GM12864 (cell line): ENCODE data around the gene FUT4.
"Not testable (repeated sequence)": the region's sequence is repeated elsewhere in the genome, so short reads cannot be mapped to it uniquely, and the experiment has no call there.

Source experiments
- DNase-seq: peaks from one replicate; pipeline ENCODE4 v3.0.0-alpha.2; 2011; ENCODE audit warnings: low read depth
- H3K4me3 ChIP-seq: 2 replicates; pipeline ENCODE4 v1.5.1; 2011; ENCODE audit warnings: mild to moderate bottlenecking, low read depth, low read length, control low read depth
- TF ChIP-seq, protein P1 (sequence below): IDR thresholded peaks from 2 replicates; pipeline ENCODE4 v1.5.1; 2011; ENCODE audit warnings: low read depth, mild to moderate bottlenecking, moderate library complexity, low read length, control low read depth, inconsistent platforms; ENCODE audit errors: missing control alignments

FUT4 gene

DNA sequence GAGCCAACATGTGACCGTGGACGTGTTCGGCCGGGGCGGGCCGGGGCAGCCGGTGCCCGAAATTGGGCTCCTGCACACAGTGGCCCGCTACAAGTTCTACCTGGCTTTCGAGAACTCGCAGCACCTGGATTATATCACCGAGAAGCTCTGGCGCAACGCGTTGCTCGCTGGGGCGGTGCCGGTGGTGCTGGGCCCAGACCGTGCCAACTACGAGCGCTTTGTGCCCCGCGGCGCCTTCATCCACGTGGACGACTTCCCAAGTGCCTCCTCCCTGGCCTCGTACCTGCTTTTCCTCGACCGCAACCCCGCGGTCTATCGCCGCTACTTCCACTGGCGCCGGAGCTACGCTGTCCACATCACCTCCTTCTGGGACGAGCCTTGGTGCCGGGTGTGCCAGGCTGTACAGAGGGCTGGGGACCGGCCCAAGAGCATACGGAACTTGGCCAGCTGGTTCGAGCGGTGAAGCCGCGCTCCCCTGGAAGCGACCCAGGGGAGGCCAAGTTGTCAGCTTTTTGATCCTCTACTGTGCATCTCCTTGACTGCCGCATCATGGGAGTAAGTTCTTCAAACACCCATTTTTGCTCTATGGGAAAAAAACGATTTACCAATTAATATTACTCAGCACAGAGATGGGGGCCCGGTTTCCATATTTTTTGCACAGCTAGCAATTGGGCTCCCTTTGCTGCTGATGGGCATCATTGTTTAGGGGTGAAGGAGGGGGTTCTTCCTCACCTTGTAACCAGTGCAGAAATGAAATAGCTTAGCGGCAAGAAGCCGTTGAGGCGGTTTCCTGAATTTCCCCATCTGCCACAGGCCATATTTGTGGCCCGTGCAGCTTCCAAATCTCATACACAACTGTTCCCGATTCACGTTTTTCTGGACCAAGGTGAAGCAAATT is 1.8 kb downstream of the FUT4 start:
- TF ChIP-seq, protein P1, sequence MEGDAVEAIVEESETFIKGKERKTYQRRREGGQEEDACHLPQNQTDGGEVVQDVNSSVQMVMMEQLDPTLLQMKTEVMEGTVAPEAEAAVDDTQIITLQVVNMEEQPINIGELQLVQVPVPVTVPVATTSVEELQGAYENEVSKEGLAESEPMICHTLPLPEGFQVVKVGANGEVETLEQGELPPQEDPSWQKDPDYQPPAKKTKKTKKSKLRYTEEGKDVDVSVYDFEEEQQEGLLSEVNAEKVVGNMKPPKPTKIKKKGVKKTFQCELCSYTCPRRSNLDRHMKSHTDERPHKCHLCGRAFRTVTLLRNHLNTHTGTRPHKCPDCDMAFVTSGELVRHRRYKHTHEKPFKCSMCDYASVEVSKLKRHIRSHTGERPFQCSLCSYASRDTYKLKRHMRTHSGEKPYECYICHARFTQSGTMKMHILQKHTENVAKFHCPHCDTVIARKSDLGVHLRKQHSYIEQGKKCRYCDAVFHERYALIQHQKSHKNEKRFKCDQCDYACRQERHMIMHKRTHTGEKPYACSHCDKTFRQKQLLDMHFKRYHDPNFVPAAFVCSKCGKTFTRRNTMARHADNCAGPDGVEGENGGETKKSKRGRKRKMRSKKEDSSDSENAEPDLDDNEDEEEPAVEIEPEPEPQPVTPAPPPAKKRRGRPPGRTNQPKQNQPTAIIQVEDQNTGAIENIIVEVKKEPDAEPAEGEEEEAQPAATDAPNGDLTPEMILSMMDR: no peak
- DNase-seq: no peak
- H3K4me3 ChIP-seq: no peak overlapping the region

DNA sequence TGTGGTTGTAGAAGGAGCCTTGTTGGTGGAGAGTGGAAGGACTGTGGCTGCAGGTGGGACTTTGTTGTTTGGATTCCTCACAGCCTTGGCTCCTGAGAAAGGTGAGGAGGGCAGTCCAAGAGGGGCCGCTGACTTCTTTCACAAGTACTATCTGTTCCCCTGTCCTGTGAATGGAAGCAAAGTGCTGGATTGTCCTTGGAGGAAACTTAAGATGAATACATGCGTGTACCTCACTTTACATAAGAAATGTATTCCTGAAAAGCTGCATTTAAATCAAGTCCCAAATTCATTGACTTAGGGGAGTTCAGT is 2.4 kb downstream of the FUT4 start:
- TF ChIP-seq, protein P1: no peak
- H3K4me3 ChIP-seq: no peak overlapping the region
- DNase-seq: no peak

DNA sequence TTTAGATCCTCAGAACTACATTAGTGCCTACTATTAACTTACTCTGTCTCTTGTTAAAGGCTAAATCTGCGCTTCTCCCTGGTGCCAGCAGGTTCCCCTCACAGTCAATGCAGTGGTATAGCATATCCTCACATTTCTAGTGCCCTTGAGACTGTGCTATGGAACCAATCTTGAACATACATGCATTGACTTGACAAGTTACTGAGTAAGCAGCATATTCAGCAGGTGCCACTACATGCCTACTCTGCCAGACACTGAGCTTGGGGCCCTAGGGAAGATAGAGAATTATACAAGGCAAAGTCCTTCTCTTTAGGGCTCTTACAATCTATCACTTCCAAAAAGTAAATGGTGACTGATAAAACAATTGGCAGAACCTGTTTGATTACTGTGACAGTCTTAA is 3.2 kb downstream of the FUT4 start:
- TF ChIP-seq, protein P1: no peak
- H3K4me3 ChIP-seq: no peak overlapping the region
- no peak for DNase-seq

DNA sequence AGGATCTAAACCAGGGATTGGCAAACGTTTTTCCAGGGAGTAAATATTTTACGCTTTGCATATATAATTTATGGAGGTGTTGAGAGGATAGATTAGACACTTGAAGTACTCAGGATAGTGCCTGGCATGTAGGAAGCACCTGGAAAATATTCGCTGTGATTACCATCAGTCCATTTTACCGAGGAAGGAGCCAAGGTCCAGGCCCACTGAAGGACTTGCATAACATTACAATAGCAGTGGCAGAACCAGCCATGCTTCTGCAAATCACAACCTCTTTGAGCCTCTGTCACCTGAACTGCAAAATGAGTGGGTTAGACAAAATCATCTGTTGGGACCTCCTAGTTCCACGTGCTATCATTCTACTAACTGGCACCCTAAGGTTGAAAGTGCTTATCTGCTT is 5.4 kb downstream of the FUT4 start:
- DNase-seq: no peak
- H3K4me3 ChIP-seq: no peak overlapping the region
- TF ChIP-seq, protein P1: no peak

DNA sequence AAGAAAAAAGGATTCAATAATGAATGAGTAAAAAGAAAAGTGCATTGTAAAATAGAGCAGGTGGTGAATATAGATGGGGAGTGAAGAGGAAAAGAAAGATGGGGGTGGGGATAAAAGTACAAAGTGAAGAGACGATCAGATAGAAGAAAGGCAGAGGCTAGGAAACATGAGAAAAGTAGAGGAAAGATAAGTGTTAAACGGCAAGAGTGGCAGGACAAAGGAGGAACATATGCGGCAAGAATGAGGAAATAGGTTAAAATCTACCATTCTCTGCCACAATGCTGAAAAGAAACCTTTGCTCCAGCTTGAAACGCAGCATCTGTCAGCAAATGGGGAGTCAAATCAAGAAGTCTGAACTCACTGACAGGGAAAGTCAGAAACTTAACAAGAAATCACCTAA is 6.8 kb downstream of the FUT4 start:
- no peak overlapping the region for H3K4me3 ChIP-seq
- TF ChIP-seq, protein P1: no peak
- DNase-seq: peak; percentile 2

DNA sequence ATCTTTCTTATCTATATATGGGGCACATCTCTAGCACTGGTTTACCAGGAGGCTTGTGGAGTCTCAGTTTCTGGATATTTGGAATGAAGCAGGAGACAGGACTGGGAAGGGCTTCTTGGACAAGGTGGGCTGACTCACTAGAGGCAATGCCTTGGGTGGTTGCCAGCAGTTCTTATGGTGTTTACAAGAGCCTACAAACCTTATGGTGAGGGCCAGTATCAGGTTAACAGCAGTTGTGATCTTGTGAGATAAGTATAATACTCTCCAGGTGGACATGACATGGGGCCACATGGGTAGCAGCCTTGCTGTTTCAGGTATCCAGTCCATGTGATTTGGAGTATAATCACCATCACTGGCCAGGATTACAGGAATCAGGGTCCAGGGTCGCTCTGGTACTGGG is 10.2 kb downstream of the FUT4 start:
- H3K4me3 ChIP-seq: no peak overlapping the region
- no peak for DNase-seq
- TF ChIP-seq, protein P1: no peak

DNA sequence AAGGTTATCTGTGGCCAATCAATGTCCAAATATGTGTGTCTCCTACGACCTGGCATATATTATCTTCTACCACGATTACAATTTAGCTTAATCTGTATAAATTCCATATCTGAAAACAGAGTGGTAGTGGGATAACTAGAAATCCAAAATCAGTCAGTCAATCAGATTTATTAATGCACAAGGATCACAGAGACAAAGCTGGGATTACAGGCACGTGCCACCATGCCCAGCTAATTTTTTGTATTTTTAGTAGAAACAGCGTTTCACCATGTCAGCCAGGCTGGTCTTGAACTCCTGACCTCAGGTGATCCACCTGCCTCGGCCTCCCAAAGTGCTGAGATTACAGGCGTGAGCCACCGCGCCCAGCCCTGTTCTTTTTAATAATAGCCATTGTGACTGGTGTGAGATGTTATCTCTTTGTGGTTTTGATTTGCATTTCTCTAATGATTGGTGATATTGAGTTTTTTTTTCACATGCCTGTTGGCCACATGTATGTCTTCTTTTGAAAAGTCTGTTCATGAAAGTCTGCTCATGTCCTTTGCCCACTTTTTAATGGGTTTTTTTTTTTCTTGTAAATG is 12.1 kb downstream of the FUT4 start:
- H3K4me3 ChIP-seq, DNase-seq: not testable (repeated sequence)
